H1 (cell line): Measurements from ENCODE around the gene B4GALNT3. TPM values are rescaled to one million over a fixed set of nuclear protein-coding genes. Genes with fewer than 3 reads are reported as not detected.

Experiments used
- CBX8 ChIP-seq: fragments of 300-800, 300-1000 bp; sonication (generic); IDR thresholded peaks from 2 replicates; pipeline ENCODE4 v1.7.1; 2016; ENCODE audit warnings: low read depth, low read length, borderline replicate concordance
- EP300 ChIP-seq, 2 experiments: IDR thresholded peaks; 1 replicate in 1 of 2; 2 replicates in 1 of 2; pipeline ENCODE4 v1.6.1; 2011 to 2012; ENCODE audit warnings: low read depth in 2 of 2, low read length in 2 of 2, mild to moderate bottlenecking in 2 of 2, borderline replicate concordance in 1 of 2, inconsistent platforms in 1 of 2, moderate library complexity in 1 of 2
- GTF2F1 ChIP-seq: IDR thresholded peaks from 2 replicates; pipeline ENCODE4 v1.6.1; 2012; ENCODE audit warnings: low read depth, low read length, improper control_type of control experiment, borderline replicate concordance
- JUN ChIP-seq: IDR thresholded peaks from 2 replicates; pipeline ENCODE4 v1.6.1; 2011; ENCODE audit warnings: low read depth, mild to moderate bottlenecking, improper control_type of control experiment, low read length
- JUND ChIP-seq: IDR thresholded peaks from 2 replicates; pipeline ENCODE4 v1.6.1; 2011; ENCODE audit warnings: mild to moderate bottlenecking, improper control_type of control experiment, low read length
- KDM5A ChIP-seq: fragments of 200-600 bp; IDR thresholded peaks from 2 replicates; pipeline ENCODE4 v1.7.1; 2012; ENCODE audit warnings: mild to moderate bottlenecking, low read length, inconsistent platforms, mixed read lengths
- RAD21 ChIP-seq, 2 experiments: IDR thresholded peaks in 1 of 2; conservative IDR thresholded peaks in 1 of 2; 2 replicates each; pipeline ENCODE4 v1.6.1; 2011; ENCODE audit warnings: low read depth in 2 of 2, low read length in 2 of 2, improper control_type of control experiment in 1 of 2, inconsistent platforms in 1 of 2, mild to moderate bottlenecking in 1 of 2, moderate library complexity in 1 of 2
- RFX5 ChIP-seq: IDR thresholded peaks from 2 replicates; pipeline ENCODE4 v1.6.1; 2011; ENCODE audit warnings: low read depth, low read length, improper control_type of control experiment, borderline replicate concordance
- SIN3A ChIP-seq, 2 experiments: IDR thresholded peaks in 1 of 2; conservative IDR thresholded peaks in 1 of 2; 2 replicates each; pipeline ENCODE4 v1.6.1; 2011 to 2012; ENCODE audit warnings: low read length in 2 of 2, improper control_type of control experiment in 1 of 2, low read depth in 1 of 2, mild to moderate bottlenecking in 1 of 2
- SUZ12 ChIP-seq: fragments of 200-600 bp; sonication (generic); IDR thresholded peaks from 2 replicates; pipeline ENCODE4 v1.6.1; 2012; ENCODE audit warnings: mild to moderate bottlenecking, inconsistent platforms, low read length, moderate library complexity, mixed read lengths
- polyA plus RNA-seq, 7 experiments: library from polyadenylated mRNA; depleted of rRNA in 3 of 7; stranded (reverse) in 5 of 7; unstranded in 2 of 7; fragments of >200 nt in 5 of 7; fragments of 200-250 nt in 2 of 7; gene quantifications; 1 replicate in 5 of 7; 2 replicates in 1 of 7; 4 replicates in 1 of 7; pipeline versions ENCODE4 v1.2.1 to v1.2.3, GENCODE V29; 2011 to 2013; ENCODE audit warnings: missing spikeins in 2 of 7, mixed read lengths in 2 of 7
- total RNA-seq: library from RNA; stranded (reverse); fragmentation: NEBNext Ultra II Directional; extraction: Animal tissue kit (Norgen Biotek cat#: 25700); gene quantifications from 2 replicates; pipeline ENCODE4 v1.2.1, GENCODE V29; 2021
- TF ChIP-seq, protein P1 (sequence below): fragments of 300-600 bp; sonication (generic); IDR thresholded peaks from 2 replicates; pipeline ENCODE4 v1.7.1; 2012; ENCODE audit warnings: low read length, moderate library complexity, mild to moderate bottlenecking, inconsistent platforms; ENCODE audit not compliant: insufficient replicate concordance

Gene B4GALNT3
- total and polyA plus RNA-seq, 2 of the 8 experiments (the other 6 are each of a cell fraction or from before 2014, with no cell fraction given), result 12.5 to 20.3 TPM

GRCh38 chr12:608921-609320 lies 149.2 kb downstream of the B4GALNT3 start (continued):
- TF ChIP-seq, protein P1, sequence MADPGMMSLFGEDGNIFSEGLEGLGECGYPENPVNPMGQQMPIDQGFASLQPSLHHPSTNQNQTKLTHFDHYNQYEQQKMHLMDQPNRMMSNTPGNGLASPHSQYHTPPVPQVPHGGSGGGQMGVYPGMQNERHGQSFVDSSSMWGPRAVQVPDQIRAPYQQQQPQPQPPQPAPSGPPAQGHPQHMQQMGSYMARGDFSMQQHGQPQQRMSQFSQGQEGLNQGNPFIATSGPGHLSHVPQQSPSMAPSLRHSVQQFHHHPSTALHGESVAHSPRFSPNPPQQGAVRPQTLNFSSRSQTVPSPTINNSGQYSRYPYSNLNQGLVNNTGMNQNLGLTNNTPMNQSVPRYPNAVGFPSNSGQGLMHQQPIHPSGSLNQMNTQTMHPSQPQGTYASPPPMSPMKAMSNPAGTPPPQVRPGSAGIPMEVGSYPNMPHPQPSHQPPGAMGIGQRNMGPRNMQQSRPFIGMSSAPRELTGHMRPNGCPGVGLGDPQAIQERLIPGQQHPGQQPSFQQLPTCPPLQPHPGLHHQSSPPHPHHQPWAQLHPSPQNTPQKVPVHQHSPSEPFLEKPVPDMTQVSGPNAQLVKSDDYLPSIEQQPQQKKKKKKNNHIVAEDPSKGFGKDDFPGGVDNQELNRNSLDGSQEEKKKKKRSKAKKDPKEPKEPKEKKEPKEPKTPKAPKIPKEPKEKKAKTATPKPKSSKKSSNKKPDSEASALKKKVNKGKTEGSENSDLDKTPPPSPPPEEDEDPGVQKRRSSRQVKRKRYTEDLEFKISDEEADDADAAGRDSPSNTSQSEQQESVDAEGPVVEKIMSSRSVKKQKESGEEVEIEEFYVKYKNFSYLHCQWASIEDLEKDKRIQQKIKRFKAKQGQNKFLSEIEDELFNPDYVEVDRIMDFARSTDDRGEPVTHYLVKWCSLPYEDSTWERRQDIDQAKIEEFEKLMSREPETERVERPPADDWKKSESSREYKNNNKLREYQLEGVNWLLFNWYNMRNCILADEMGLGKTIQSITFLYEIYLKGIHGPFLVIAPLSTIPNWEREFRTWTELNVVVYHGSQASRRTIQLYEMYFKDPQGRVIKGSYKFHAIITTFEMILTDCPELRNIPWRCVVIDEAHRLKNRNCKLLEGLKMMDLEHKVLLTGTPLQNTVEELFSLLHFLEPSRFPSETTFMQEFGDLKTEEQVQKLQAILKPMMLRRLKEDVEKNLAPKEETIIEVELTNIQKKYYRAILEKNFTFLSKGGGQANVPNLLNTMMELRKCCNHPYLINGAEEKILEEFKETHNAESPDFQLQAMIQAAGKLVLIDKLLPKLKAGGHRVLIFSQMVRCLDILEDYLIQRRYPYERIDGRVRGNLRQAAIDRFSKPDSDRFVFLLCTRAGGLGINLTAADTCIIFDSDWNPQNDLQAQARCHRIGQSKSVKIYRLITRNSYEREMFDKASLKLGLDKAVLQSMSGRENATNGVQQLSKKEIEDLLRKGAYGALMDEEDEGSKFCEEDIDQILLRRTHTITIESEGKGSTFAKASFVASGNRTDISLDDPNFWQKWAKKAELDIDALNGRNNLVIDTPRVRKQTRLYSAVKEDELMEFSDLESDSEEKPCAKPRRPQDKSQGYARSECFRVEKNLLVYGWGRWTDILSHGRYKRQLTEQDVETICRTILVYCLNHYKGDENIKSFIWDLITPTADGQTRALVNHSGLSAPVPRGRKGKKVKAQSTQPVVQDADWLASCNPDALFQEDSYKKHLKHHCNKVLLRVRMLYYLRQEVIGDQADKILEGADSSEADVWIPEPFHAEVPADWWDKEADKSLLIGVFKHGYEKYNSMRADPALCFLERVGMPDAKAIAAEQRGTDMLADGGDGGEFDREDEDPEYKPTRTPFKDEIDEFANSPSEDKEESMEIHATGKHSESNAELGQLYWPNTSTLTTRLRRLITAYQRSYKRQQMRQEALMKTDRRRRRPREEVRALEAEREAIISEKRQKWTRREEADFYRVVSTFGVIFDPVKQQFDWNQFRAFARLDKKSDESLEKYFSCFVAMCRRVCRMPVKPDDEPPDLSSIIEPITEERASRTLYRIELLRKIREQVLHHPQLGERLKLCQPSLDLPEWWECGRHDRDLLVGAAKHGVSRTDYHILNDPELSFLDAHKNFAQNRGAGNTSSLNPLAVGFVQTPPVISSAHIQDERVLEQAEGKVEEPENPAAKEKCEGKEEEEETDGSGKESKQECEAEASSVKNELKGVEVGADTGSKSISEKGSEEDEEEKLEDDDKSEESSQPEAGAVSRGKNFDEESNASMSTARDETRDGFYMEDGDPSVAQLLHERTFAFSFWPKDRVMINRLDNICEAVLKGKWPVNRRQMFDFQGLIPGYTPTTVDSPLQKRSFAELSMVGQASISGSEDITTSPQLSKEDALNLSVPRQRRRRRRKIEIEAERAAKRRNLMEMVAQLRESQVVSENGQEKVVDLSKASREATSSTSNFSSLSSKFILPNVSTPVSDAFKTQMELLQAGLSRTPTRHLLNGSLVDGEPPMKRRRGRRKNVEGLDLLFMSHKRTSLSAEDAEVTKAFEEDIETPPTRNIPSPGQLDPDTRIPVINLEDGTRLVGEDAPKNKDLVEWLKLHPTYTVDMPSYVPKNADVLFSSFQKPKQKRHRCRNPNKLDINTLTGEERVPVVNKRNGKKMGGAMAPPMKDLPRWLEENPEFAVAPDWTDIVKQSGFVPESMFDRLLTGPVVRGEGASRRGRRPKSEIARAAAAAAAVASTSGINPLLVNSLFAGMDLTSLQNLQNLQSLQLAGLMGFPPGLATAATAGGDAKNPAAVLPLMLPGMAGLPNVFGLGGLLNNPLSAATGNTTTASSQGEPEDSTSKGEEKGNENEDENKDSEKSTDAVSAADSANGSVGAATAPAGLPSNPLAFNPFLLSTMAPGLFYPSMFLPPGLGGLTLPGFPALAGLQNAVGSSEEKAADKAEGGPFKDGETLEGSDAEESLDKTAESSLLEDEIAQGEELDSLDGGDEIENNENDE, result no peak
- TF ChIP-seq SUZ12 (no peak), JUND (no peak), SIN3A (conservative IDR thresholded peaks at IDR 0.05 in 1 of 2, IDR thresholded peaks at IDR 0.05 in 1 of 2; ENCODE audit: low read depth in 1 of 2, low read length in 2 of 2) (no peak), JUN (no peak), CBX8 (no peak), RFX5 (no peak), GTF2F1 (no peak), KDM5A (no peak), RAD21 (IDR thresholded peaks at IDR 0.05 in 1 of 2, conservative IDR thresholded peaks at IDR 0.05 in 1 of 2; ENCODE audit: low read depth in 2 of 2, low read length in 2 of 2) (no peak), EP300 (IDR thresholded peaks at IDR 0.05; ENCODE audit: borderline replicate concordance in 1 of 2, low read depth in 2 of 2, low read length in 2 of 2) (no peak)
